C4-2B (cell line): Measurements from ENCODE around the gene SETD6.
A peak's percentile ranks its signal among the peaks of the same experiment; 100 is the strongest.

Experiments used
- ZFX ChIP-seq: fragments of 450-650 bp; IDR thresholded peaks from 2 replicates; pipeline ENCODE4 v1.6.1; 2017
- TF ChIP-seq, protein P1 (sequence below): fragments of 450-650 bp; conservative IDR thresholded peaks from 2 replicates; pipeline ENCODE4 v1.5.1; 2017; ENCODE audit warnings: mild to moderate bottlenecking

DNA sequence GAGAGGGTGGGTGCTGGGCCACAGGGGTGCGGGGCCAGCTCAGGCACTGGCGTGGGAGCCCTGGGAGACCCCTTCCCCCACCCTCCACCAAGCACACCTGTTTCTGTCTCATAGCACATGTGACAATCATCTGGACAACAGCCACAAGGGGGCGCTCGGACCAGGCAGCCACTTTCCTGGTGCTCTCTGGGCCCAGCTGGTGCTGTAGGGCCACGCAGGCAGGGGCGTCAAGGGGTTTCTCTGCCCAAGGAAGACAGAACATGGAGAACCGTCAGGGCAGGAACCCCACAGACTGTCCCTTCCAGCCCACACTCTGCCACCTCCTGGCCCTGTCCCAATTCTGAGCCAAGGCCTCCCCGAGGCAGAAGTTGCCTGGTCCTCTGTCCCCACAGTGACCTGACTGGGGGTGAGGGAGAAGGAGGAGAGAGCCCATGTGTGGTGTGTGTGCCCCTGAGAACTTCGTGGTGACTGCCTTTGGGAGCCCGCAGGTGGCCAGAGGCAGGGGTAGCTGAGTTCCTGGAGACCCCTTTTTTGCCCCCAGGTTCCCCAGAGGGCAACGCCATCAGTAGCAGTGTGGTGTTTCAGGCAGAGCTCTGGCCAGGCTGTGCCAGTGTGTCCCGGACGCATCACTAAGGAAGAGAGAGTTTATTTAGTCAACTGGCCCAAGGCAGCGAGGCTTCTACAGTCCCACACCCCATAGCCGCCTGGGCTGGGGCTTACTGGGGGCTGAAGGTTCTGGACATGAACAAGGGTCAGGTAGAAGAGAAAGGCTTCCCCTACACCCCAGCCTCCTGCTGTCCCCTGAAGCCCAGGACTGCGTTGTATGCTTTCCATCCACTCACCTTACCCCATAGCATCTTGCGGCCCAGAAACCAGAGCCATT is 3.1 kb upstream of the SETD6 start:
- TF ChIP-seq, protein P1, sequence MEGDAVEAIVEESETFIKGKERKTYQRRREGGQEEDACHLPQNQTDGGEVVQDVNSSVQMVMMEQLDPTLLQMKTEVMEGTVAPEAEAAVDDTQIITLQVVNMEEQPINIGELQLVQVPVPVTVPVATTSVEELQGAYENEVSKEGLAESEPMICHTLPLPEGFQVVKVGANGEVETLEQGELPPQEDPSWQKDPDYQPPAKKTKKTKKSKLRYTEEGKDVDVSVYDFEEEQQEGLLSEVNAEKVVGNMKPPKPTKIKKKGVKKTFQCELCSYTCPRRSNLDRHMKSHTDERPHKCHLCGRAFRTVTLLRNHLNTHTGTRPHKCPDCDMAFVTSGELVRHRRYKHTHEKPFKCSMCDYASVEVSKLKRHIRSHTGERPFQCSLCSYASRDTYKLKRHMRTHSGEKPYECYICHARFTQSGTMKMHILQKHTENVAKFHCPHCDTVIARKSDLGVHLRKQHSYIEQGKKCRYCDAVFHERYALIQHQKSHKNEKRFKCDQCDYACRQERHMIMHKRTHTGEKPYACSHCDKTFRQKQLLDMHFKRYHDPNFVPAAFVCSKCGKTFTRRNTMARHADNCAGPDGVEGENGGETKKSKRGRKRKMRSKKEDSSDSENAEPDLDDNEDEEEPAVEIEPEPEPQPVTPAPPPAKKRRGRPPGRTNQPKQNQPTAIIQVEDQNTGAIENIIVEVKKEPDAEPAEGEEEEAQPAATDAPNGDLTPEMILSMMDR = peak; percentile 87
- no peak for TF ChIP-seq ZFX
